A549 (cell line): Measurements from ENCODE around the gene SAPCD1.
"Not testable (repeated sequence)": the region's sequence is repeated elsewhere in the genome, so short reads cannot be mapped to it uniquely, and the experiment has no call there.

Experiments
- BHLHE40 ChIP-seq: IDR thresholded peaks from 2 replicates; pipeline ENCODE4 v1.6.1; 2012; ENCODE audit warnings: low read depth, low read length, inconsistent platforms
- JUN ChIP-seq, 2 experiments: fragments of >200 bp; sonication (Bioruptor Twin); formaldehyde crosslinking; IDR thresholded peaks; 2 replicates in 1 of 2; 3 replicates in 1 of 2; pipeline ENCODE4 v1.6.1; 2016 to 2017
- TF ChIP-seq, protein P1 (sequence below): fragments of >200 bp; sonication (Bioruptor Twin); formaldehyde crosslinking; IDR thresholded peaks from 3 replicates; pipeline ENCODE4 v1.5.1; 2016

DNA sequence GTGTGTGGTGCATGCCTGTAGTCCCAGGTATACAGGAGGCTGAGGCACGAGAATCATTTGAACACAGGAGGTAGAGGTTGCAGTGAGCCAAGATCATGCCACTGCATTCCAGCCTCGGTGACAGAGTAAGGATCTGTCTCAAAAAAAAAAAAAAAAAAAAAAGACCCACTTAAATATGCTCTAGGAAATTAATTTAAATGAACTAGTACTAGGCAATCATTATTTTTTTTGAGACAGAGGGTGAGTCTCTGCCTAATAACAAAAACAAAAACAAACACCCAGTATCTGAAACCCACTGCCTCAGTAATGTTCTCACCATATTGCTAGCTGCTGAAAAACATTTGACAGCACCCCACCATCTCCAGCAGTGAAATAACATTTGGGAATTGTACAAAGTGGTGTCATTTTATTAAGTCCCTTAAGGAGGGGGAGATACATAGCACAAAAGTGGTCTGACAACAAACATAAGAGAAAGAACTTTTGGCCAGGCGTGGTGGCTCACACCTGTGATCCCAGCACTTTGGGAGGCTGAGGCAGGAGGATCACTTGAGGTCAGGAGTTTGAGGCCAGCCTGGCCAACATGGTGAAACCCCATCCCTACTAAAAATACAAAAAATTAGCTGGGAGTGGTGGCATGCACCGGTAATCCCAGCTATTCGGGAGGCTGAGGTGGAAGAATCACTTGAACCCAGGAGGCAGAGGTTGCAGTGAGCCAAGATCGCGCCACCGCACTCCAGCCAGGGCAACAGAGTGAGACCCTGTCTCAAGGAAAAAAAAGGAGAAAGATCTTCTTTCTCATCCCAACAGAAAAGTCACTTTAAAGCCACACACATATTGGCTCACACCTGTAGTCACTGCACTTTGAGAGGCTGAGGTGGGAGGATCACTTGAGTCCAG is 38.8 kb downstream of the SAPCD1 start:
- TF ChIP-seq, protein P1, sequence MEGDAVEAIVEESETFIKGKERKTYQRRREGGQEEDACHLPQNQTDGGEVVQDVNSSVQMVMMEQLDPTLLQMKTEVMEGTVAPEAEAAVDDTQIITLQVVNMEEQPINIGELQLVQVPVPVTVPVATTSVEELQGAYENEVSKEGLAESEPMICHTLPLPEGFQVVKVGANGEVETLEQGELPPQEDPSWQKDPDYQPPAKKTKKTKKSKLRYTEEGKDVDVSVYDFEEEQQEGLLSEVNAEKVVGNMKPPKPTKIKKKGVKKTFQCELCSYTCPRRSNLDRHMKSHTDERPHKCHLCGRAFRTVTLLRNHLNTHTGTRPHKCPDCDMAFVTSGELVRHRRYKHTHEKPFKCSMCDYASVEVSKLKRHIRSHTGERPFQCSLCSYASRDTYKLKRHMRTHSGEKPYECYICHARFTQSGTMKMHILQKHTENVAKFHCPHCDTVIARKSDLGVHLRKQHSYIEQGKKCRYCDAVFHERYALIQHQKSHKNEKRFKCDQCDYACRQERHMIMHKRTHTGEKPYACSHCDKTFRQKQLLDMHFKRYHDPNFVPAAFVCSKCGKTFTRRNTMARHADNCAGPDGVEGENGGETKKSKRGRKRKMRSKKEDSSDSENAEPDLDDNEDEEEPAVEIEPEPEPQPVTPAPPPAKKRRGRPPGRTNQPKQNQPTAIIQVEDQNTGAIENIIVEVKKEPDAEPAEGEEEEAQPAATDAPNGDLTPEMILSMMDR, result not testable (repeated sequence)
- TF ChIP-seq JUN (IDR thresholded peaks at IDR 0.05); BHLHE40: not testable (repeated sequence)
